Measurements from ENCODE around the gene TMTC3. TPM values are rescaled to one million over a fixed set of nuclear protein-coding genes. Genes with fewer than 3 reads are reported as not detected.

TMTC3 gene
- total RNA-seq, 1 experiment from 2014 or later, result 16.9 TPM

DNA sequence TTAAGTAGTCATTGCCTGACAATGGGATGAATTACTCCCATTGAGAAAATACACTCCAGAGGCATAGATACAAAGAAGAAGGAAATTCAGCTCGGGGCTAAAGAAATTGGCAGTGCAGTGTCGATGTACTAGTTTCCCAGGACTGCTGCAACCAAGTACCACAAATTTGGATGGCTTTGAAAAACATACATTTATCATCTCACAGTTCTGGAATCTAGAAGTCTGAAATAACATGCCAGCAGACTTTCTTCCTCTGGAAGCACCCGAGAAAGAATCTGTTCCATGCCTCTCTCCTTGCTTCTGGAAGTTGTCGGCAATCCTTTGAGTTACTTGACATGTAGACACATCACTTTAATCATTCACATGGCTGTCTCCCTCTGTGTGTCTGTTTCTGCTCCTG, 101.9 kb downstream of the TMTC3 start:
- in situ Hi-C loops (cut with HindIII; ENCODE audit: low pct_unique_long_range_greater_than_20kb, low sequenced_read_pairs), result no loop called here
- no peak for DNase-seq (ENCODE audit: low read depth, low spot score)

DNA sequence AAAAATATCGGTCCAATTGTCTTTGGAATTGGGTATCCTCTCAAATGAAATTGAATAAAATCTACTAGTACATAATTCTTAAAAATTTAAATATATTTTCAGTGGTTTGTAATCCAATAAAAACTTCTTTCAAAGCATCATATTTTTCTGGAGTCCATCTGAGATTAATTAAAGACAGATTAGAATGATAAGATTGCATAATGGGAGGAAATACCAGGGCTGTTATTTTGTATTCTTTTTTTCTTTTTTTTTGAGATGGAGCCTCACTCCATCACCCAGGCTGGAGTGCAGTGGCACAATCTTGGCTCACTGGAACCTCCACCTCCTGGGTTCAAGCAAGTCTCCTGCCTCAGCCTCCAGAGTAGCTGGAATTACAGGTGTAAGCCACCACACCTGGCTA, 103.8 kb downstream of the TMTC3 start:
- in situ Hi-C loops (cut with HindIII; ENCODE audit: low pct_unique_long_range_greater_than_20kb, low sequenced_read_pairs), result no loop called here
- no peak for DNase-seq (ENCODE audit: low read depth, low spot score)

DNA sequence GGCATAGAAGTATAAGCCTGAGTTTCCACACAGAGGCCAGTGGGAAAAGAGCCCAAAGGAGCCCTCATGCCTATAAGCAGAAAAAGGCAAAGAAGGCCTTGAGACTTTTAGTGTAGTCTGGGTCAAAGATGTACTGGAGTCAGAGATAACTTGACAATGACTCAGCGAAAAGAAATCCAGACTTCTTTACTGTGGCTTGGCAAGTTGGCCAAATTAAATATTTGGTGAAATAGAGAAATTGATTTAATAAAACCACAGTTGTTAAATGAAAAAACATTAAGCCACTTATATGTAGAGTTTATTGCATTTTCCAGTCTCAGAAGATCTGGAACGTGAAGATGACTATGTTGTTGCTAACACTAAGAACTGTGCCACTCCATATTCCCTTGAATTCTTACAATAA, 105.1 kb downstream of the TMTC3 start:
- DNase-seq (ENCODE audit: low read depth, low spot score), result no peak
- in situ Hi-C loops (cut with HindIII; ENCODE audit: low pct_unique_long_range_greater_than_20kb, low sequenced_read_pairs), result no loop called here

DNA sequence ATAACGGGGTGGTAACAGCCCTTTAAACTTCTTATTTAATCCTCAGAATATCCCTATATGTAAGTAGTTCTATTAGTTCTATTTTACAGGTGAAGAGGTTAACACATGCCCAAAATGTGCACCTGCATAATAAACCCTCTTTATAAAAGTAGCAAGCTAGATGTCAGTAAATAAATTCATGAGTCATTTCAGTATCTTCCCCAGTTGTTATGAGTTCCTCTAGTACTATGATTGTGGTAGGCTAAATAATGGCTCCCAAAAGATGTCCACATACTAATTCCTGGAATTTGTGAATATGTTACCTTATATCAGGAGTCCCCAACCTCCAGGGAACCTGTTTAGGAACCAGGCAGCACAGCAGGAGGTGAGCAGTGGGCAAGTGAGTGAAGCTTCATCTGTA, 106.5 kb downstream of the TMTC3 start:
- DNase-seq (ENCODE audit: low read depth, low spot score), result no peak
- in situ Hi-C loops (cut with HindIII; ENCODE audit: low pct_unique_long_range_greater_than_20kb, low sequenced_read_pairs), result no loop called here

Other genes with a start within 250 kb of the TMTC3 start
- 0.58 and 0.69 TPM in 2 replicates for gene C12orf50, start 112.9 kb upstream of the TMTC3 start, total RNA-seq (2014; rRNA removed; shearing (Covaris generic))
- gene CEP290, start 219 bp upstream of the TMTC3 start, total RNA-seq (2014; rRNA removed; shearing (Covaris generic)), result 9.4 and 12.9 TPM in 2 replicates